H9 (cell line): ENCODE results near the gene VDR. TPM values are rescaled to one million over a fixed set of nuclear protein-coding genes. Genes with fewer than 3 reads are reported as not detected.

Experiments
- DNase-seq: peaks from one replicate; pipeline ENCODE4 v3.0.0-alpha.2; 2017
- H2AFZ ChIP-seq: one replicate; pipeline ENCODE4 v1.6.1; 2013; ENCODE audit warnings: mild to moderate bottlenecking, low read length, control low read depth, moderate library complexity
- H2AK5ac ChIP-seq: 2 replicates; pipeline ENCODE4 v1.6.1; 2013; ENCODE audit warnings: low read length, control low read depth, mixed read lengths; ENCODE audit not compliant: insufficient read length
- H2BK120ac ChIP-seq: one replicate; pipeline ENCODE4 v1.6.1; 2013; ENCODE audit warnings: low read depth, mild to moderate bottlenecking, low read length, control low read depth, inconsistent platforms; ENCODE audit not compliant: poor library complexity, severe bottlenecking
- H2BK12ac ChIP-seq: 2 replicates; pipeline ENCODE4 v1.6.1; 2013; ENCODE audit warnings: low read length, control low read depth, mixed read lengths, low read depth; ENCODE audit not compliant: insufficient read length
- H2BK15ac ChIP-seq: 2 replicates; pipeline ENCODE4 v1.6.1; 2013; ENCODE audit warnings: low read depth, low read length, control low read depth
- H2BK20ac ChIP-seq: one replicate; pipeline ENCODE4 v1.6.1; 2013; ENCODE audit warnings: low read depth, mild to moderate bottlenecking, low read length, control low read depth, inconsistent platforms; ENCODE audit not compliant: poor library complexity, severe bottlenecking
- H2BK5ac ChIP-seq: 2 replicates; pipeline ENCODE4 v1.6.1; 2013; ENCODE audit warnings: low read length, control low read depth, mixed read lengths; ENCODE audit not compliant: insufficient read length
- H3K14ac ChIP-seq: 2 replicates; pipeline ENCODE4 v1.6.1; 2013; ENCODE audit warnings: low read length, control low read depth; ENCODE audit not compliant: insufficient read depth
- H3K18ac ChIP-seq: 2 replicates; pipeline ENCODE4 v1.6.1; 2013; ENCODE audit warnings: low read depth, mild to moderate bottlenecking, mixed read lengths, low read length, control low read depth; ENCODE audit not compliant: insufficient read length
- H3K23ac ChIP-seq: 2 replicates; pipeline ENCODE4 v1.6.1; 2013; ENCODE audit warnings: low read length, control low read depth, mixed read lengths, low read depth; ENCODE audit not compliant: insufficient read length
- H3K23me2 ChIP-seq: 2 replicates; pipeline ENCODE4 v1.6.1; 2013; ENCODE audit warnings: low read depth, mild to moderate bottlenecking, mixed read lengths, low read length, control low read depth; ENCODE audit not compliant: insufficient read length, poor library complexity, severe bottlenecking
- H3K27ac ChIP-seq: 2 replicates; pipeline ENCODE4 v1.5.1; 2013; ENCODE audit warnings: low read length, control low read depth, mixed read lengths, low read depth; ENCODE audit not compliant: insufficient read length
- H3K27me3 ChIP-seq: 2 replicates; pipeline ENCODE4 v1.6.1; 2013; ENCODE audit warnings: low read length, control low read depth, inconsistent platforms; ENCODE audit not compliant: insufficient read depth
- H3K4ac ChIP-seq: 2 replicates; pipeline ENCODE4 v1.6.1; 2013; ENCODE audit warnings: low read depth, mild to moderate bottlenecking, control low read depth, inconsistent platforms, low read length, moderate library complexity
- H3K4me1 ChIP-seq: 2 replicates; pipeline ENCODE4 v1.6.1; 2013; ENCODE audit warnings: low read length, control low read depth, inconsistent platforms; ENCODE audit not compliant: insufficient read depth
- H3K4me2 ChIP-seq: 2 replicates; pipeline ENCODE4 v1.6.1; 2013; ENCODE audit warnings: low read length, control low read depth, mixed read lengths; ENCODE audit not compliant: insufficient read length, insufficient read depth
- H3K56ac ChIP-seq: 2 replicates; pipeline ENCODE4 v1.6.1; 2013; ENCODE audit warnings: low read depth, mild to moderate bottlenecking, mixed read lengths, low read length, control low read depth; ENCODE audit not compliant: insufficient read length
- H3K79me1 ChIP-seq: 2 replicates; pipeline ENCODE4 v1.6.1; 2013; ENCODE audit warnings: low read depth, mild to moderate bottlenecking, moderate library complexity, low read length, control low read depth, inconsistent platforms; ENCODE audit not compliant: insufficient read depth, poor library complexity, severe bottlenecking
- H3K79me2 ChIP-seq: 2 replicates; pipeline ENCODE4 v1.6.1; 2013; ENCODE audit warnings: low read length, control low read depth, inconsistent platforms; ENCODE audit not compliant: insufficient read depth
- H3K9ac ChIP-seq: 2 replicates; pipeline ENCODE4 v1.6.1; 2013; ENCODE audit warnings: low read length, control low read depth, mixed read lengths; ENCODE audit not compliant: insufficient read length; ENCODE audit errors: extremely low read depth
- H3K9me3 ChIP-seq: one replicate; pipeline ENCODE4 v1.6.1; 2013; ENCODE audit warnings: low read depth, low read length, inconsistent platforms; ENCODE audit not compliant: control insufficient read depth
- H3T11ph ChIP-seq: one replicate; pipeline ENCODE4 v1.6.1; 2013; ENCODE audit warnings: mild to moderate bottlenecking, low read length, control low read depth, inconsistent platforms
- H4K20me1 ChIP-seq: one replicate; pipeline ENCODE4 v1.6.1; 2013; ENCODE audit not compliant: control insufficient read depth, insufficient read length, insufficient read depth
- H4K5ac ChIP-seq: 2 replicates; pipeline ENCODE4 v1.6.1; 2013; ENCODE audit warnings: low read depth, mild to moderate bottlenecking, mixed read lengths, low read length, control low read depth; ENCODE audit not compliant: insufficient read length
- H4K8ac ChIP-seq: replicated peaks from 2 replicates; pipeline ENCODE4 v1.6.1; 2013; ENCODE audit warnings: low read length, control low read depth, mixed read lengths, low read depth; ENCODE audit not compliant: insufficient read length
- H4K91ac ChIP-seq: 2 replicates; pipeline ENCODE4 v1.6.1; 2013; ENCODE audit warnings: low read depth, mild to moderate bottlenecking, moderate library complexity, mixed read lengths, low read length, control low read depth; ENCODE audit not compliant: insufficient read length
- H3K27ac Mint-ChIP-seq, 3 experiments: 2 replicates in 2 of 3; 3 replicates in 1 of 3; pipeline ENCODE4 v1.8.0; 2020 to 2021; ENCODE audit warnings: mixed read lengths in 3 of 3, mild to moderate bottlenecking in 1 of 3, moderate library complexity in 1 of 3
- H3K27me3 Mint-ChIP-seq: 2 replicates; pipeline ENCODE4 v1.8.0; 2021; ENCODE audit warnings: low read depth, mild to moderate bottlenecking, moderate library complexity, mixed read lengths
- H3K36me3 Mint-ChIP-seq, 3 experiments: 2 replicates in 2 of 3; 3 replicates in 1 of 3; pipeline ENCODE4 v1.8.0; 2020 to 2021; ENCODE audit warnings: low read depth in 3 of 3, mixed read lengths in 3 of 3; ENCODE audit not compliant: insufficient read depth in 1 of 3
- H3K4me1 Mint-ChIP-seq, 2 experiments: 2 replicates each; pipeline ENCODE4 v1.8.0; 2020; ENCODE audit warnings: mixed read lengths in 2 of 2
- H3K4me3 Mint-ChIP-seq, 2 experiments: 2 replicates in 1 of 2; 3 replicates in 1 of 2; pipeline ENCODE4 v1.8.0; 2020 to 2021; ENCODE audit warnings: mild to moderate bottlenecking in 2 of 2, mixed read lengths in 2 of 2, moderate library complexity in 1 of 2
- H3K9me3 Mint-ChIP-seq, 2 experiments: 2 replicates in 1 of 2; 3 replicates in 1 of 2; pipeline ENCODE4 v1.8.0; 2020; ENCODE audit warnings: mild to moderate bottlenecking in 2 of 2, mixed read lengths in 2 of 2, moderate library complexity in 1 of 2
- CTCF ChIP-seq: fragments of 200-600 bp; sonication (generic); conservative IDR thresholded peaks from 3 replicates; pipeline ENCODE4 v1.8.0; 2021; ENCODE audit warnings: antibody characterized with exemption, mild to moderate bottlenecking
- WGBS: extraction: QIAGEN DNeasy Blood & Tissue Kit; methylation state at CpG from one replicate; pipeline ENCODE4 v1.1.7; 2013; ENCODE audit warnings: missing lambda C conversion rate, low lambda C conversion rate, mixed read lengths; ENCODE audit not compliant: insufficient read length; ENCODE audit errors: extremely low coverage; 5-methylcytosine and 5-hydroxymethylcytosine counted together
- total RNA-seq: library from RNA; stranded (reverse); gene quantifications from 2 replicates; pipeline ENCODE4 v1.2.1, GENCODE V29; 2021

VDR gene
- total RNA-seq, 1 experiment from 2014 or later, result 0.61 TPM

DNA sequence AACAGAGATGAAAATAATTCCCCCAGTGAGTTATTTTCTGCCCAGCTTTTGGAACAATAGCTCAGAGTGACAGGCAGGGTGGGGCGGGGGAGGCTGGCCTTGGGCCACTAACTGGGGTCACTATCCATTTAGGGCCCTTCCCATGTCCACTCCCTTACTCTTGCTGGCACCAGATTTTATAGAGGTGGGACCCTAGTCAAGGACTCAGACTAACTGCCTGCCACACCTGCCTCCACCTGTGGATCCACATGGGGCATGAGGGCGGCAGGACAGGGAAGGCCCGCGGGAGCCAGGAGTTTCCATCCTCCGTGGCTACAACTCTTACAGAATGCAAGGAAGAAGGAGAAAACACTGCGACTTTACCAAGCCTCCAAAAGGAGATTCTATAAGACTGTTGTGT, 10.1 kb downstream of the VDR start:
- Histone ChIP-seq H3K23ac (no peak overlapping the region), H3K79me1 (no peaks in the 10 kb centered on the region), H4K5ac (no peak overlapping the region), H3K79me2 (no peaks in the 10 kb centered on the region), H3K9me3 (no peaks in the 10 kb centered on the region), H2BK12ac (no peak overlapping the region), H3K23me2 (no peaks in the 10 kb centered on the region), H3K27ac (no peak overlapping the region), H3K18ac (no peak overlapping the region), H2BK15ac (no peak overlapping the region), H3K4me1 (peaks cover 5% of the 10 kb centered on the region), H3K9ac (no peak overlapping the region), H3K27me3 (no peaks in the 10 kb centered on the region), H2AK5ac (no peak overlapping the region), H3K56ac (no peak overlapping the region), H4K20me1 (no peaks in the 10 kb centered on the region), H4K91ac (no peak overlapping the region), H3K4ac (no peak overlapping the region), H2BK120ac (no peak overlapping the region), H3K4me2 (no peak overlapping the region), H2BK5ac (no peak overlapping the region), H4K8ac (no peak overlapping the region), H3K14ac (no peak overlapping the region), H2BK20ac (no peak overlapping the region), H3T11ph (no peak overlapping the region), H2AFZ (no peak overlapping the region)
- no peaks in the 10 kb centered on the region for H3K36me3 Mint-ChIP-seq
- TF ChIP-seq CTCF, result no peak
- H3K4me3 Mint-ChIP-seq, result no peak overlapping the region
- H3K27me3 Mint-ChIP-seq, result peaks cover 64% of the 10 kb centered on the region
- H3K9me3 Mint-ChIP-seq, result no peaks in the 10 kb centered on the region
- peaks cover 12 to 14% of the 10 kb centered on the region in 2 experiments for H3K4me1 Mint-ChIP-seq
- no CpG with 5 or more reads among the region's 6 CpGs for WGBS
- DNase-seq, result no peak
- no peak overlapping the region for H3K27ac Mint-ChIP-seq
